H9 (cell line): ENCODE data around the gene EFNA5. TPM values are rescaled to one million over a fixed set of nuclear protein-coding genes. Genes with fewer than 3 reads are reported as not detected.

Source experiments
- DNase-seq: peaks from one replicate; pipeline ENCODE4 v3.0.0-alpha.2; 2017
- H2AFZ ChIP-seq: one replicate; pipeline ENCODE4 v1.6.1; 2013; ENCODE audit warnings: mild to moderate bottlenecking, low read length, control low read depth, moderate library complexity
- H2AK5ac ChIP-seq: 2 replicates; pipeline ENCODE4 v1.6.1; 2013; ENCODE audit warnings: low read length, control low read depth, mixed read lengths; ENCODE audit not compliant: insufficient read length
- H2BK120ac ChIP-seq: one replicate; pipeline ENCODE4 v1.6.1; 2013; ENCODE audit warnings: low read depth, mild to moderate bottlenecking, low read length, control low read depth, inconsistent platforms; ENCODE audit not compliant: poor library complexity, severe bottlenecking
- H2BK12ac ChIP-seq: 2 replicates; pipeline ENCODE4 v1.6.1; 2013; ENCODE audit warnings: low read length, control low read depth, mixed read lengths, low read depth; ENCODE audit not compliant: insufficient read length
- H2BK15ac ChIP-seq: 2 replicates; pipeline ENCODE4 v1.6.1; 2013; ENCODE audit warnings: low read depth, low read length, control low read depth
- H2BK20ac ChIP-seq: one replicate; pipeline ENCODE4 v1.6.1; 2013; ENCODE audit warnings: low read depth, mild to moderate bottlenecking, low read length, control low read depth, inconsistent platforms; ENCODE audit not compliant: poor library complexity, severe bottlenecking
- H2BK5ac ChIP-seq: 2 replicates; pipeline ENCODE4 v1.6.1; 2013; ENCODE audit warnings: low read length, control low read depth, mixed read lengths; ENCODE audit not compliant: insufficient read length
- H3K14ac ChIP-seq: 2 replicates; pipeline ENCODE4 v1.6.1; 2013; ENCODE audit warnings: low read length, control low read depth; ENCODE audit not compliant: insufficient read depth
- H3K18ac ChIP-seq: 2 replicates; pipeline ENCODE4 v1.6.1; 2013; ENCODE audit warnings: low read depth, mild to moderate bottlenecking, mixed read lengths, low read length, control low read depth; ENCODE audit not compliant: insufficient read length
- H3K23ac ChIP-seq: 2 replicates; pipeline ENCODE4 v1.6.1; 2013; ENCODE audit warnings: low read length, control low read depth, mixed read lengths, low read depth; ENCODE audit not compliant: insufficient read length
- H3K23me2 ChIP-seq: 2 replicates; pipeline ENCODE4 v1.6.1; 2013; ENCODE audit warnings: low read depth, mild to moderate bottlenecking, mixed read lengths, low read length, control low read depth; ENCODE audit not compliant: insufficient read length, poor library complexity, severe bottlenecking
- H3K27ac ChIP-seq: 2 replicates; pipeline ENCODE4 v1.5.1; 2013; ENCODE audit warnings: low read length, control low read depth, mixed read lengths, low read depth; ENCODE audit not compliant: insufficient read length
- H3K27me3 ChIP-seq: 2 replicates; pipeline ENCODE4 v1.6.1; 2013; ENCODE audit warnings: low read length, control low read depth, inconsistent platforms; ENCODE audit not compliant: insufficient read depth
- H3K4ac ChIP-seq: 2 replicates; pipeline ENCODE4 v1.6.1; 2013; ENCODE audit warnings: low read depth, mild to moderate bottlenecking, control low read depth, inconsistent platforms, low read length, moderate library complexity
- H3K4me1 ChIP-seq: 2 replicates; pipeline ENCODE4 v1.6.1; 2013; ENCODE audit warnings: low read length, control low read depth, inconsistent platforms; ENCODE audit not compliant: insufficient read depth
- H3K4me2 ChIP-seq: 2 replicates; pipeline ENCODE4 v1.6.1; 2013; ENCODE audit warnings: low read length, control low read depth, mixed read lengths; ENCODE audit not compliant: insufficient read length, insufficient read depth
- H3K56ac ChIP-seq: 2 replicates; pipeline ENCODE4 v1.6.1; 2013; ENCODE audit warnings: low read depth, mild to moderate bottlenecking, mixed read lengths, low read length, control low read depth; ENCODE audit not compliant: insufficient read length
- H3K79me1 ChIP-seq: 2 replicates; pipeline ENCODE4 v1.6.1; 2013; ENCODE audit warnings: low read depth, mild to moderate bottlenecking, moderate library complexity, low read length, control low read depth, inconsistent platforms; ENCODE audit not compliant: insufficient read depth, poor library complexity, severe bottlenecking
- H3K79me2 ChIP-seq: 2 replicates; pipeline ENCODE4 v1.6.1; 2013; ENCODE audit warnings: low read length, control low read depth, inconsistent platforms; ENCODE audit not compliant: insufficient read depth
- H3K9ac ChIP-seq: 2 replicates; pipeline ENCODE4 v1.6.1; 2013; ENCODE audit warnings: low read length, control low read depth, mixed read lengths; ENCODE audit not compliant: insufficient read length; ENCODE audit errors: extremely low read depth
- H3K9me3 ChIP-seq: one replicate; pipeline ENCODE4 v1.6.1; 2013; ENCODE audit warnings: low read depth, low read length, inconsistent platforms; ENCODE audit not compliant: control insufficient read depth
- H3T11ph ChIP-seq: one replicate; pipeline ENCODE4 v1.6.1; 2013; ENCODE audit warnings: mild to moderate bottlenecking, low read length, control low read depth, inconsistent platforms
- H4K20me1 ChIP-seq: one replicate; pipeline ENCODE4 v1.6.1; 2013; ENCODE audit not compliant: control insufficient read depth, insufficient read length, insufficient read depth
- H4K5ac ChIP-seq: 2 replicates; pipeline ENCODE4 v1.6.1; 2013; ENCODE audit warnings: low read depth, mild to moderate bottlenecking, mixed read lengths, low read length, control low read depth; ENCODE audit not compliant: insufficient read length
- H4K8ac ChIP-seq: replicated peaks from 2 replicates; pipeline ENCODE4 v1.6.1; 2013; ENCODE audit warnings: low read length, control low read depth, mixed read lengths, low read depth; ENCODE audit not compliant: insufficient read length
- H4K91ac ChIP-seq: 2 replicates; pipeline ENCODE4 v1.6.1; 2013; ENCODE audit warnings: low read depth, mild to moderate bottlenecking, moderate library complexity, mixed read lengths, low read length, control low read depth; ENCODE audit not compliant: insufficient read length
- H3K27ac Mint-ChIP-seq, 3 experiments: 2 replicates in 2 of 3; 3 replicates in 1 of 3; pipeline ENCODE4 v1.8.0; 2020 to 2021; ENCODE audit warnings: mixed read lengths in 3 of 3, mild to moderate bottlenecking in 1 of 3, moderate library complexity in 1 of 3
- H3K27me3 Mint-ChIP-seq: 2 replicates; pipeline ENCODE4 v1.8.0; 2021; ENCODE audit warnings: low read depth, mild to moderate bottlenecking, moderate library complexity, mixed read lengths
- H3K36me3 Mint-ChIP-seq, 3 experiments: 2 replicates in 2 of 3; 3 replicates in 1 of 3; pipeline ENCODE4 v1.8.0; 2020 to 2021; ENCODE audit warnings: low read depth in 3 of 3, mixed read lengths in 3 of 3; ENCODE audit not compliant: insufficient read depth in 1 of 3
- H3K4me1 Mint-ChIP-seq, 2 experiments: 2 replicates each; pipeline ENCODE4 v1.8.0; 2020; ENCODE audit warnings: mixed read lengths in 2 of 2
- H3K4me3 Mint-ChIP-seq, 2 experiments: 2 replicates in 1 of 2; 3 replicates in 1 of 2; pipeline ENCODE4 v1.8.0; 2020 to 2021; ENCODE audit warnings: mild to moderate bottlenecking in 2 of 2, mixed read lengths in 2 of 2, moderate library complexity in 1 of 2
- H3K9me3 Mint-ChIP-seq, 2 experiments: 2 replicates in 1 of 2; 3 replicates in 1 of 2; pipeline ENCODE4 v1.8.0; 2020; ENCODE audit warnings: mild to moderate bottlenecking in 2 of 2, mixed read lengths in 2 of 2, moderate library complexity in 1 of 2
- CTCF ChIP-seq: fragments of 200-600 bp; sonication (generic); conservative IDR thresholded peaks from 3 replicates; pipeline ENCODE4 v1.8.0; 2021; ENCODE audit warnings: antibody characterized with exemption, mild to moderate bottlenecking
- WGBS: extraction: QIAGEN DNeasy Blood & Tissue Kit; methylation state at CpG from one replicate; pipeline ENCODE4 v1.1.7; 2013; ENCODE audit warnings: missing lambda C conversion rate, low lambda C conversion rate, mixed read lengths; ENCODE audit not compliant: insufficient read length; ENCODE audit errors: extremely low coverage; 5-methylcytosine and 5-hydroxymethylcytosine counted together
- total RNA-seq: library from RNA; stranded (reverse); gene quantifications from 2 replicates; pipeline ENCODE4 v1.2.1, GENCODE V29; 2021

The EFNA5 gene
- total RNA-seq, 1 experiment from 2014 or later: 20.4 TPM

- Histone ChIP-seq H2BK120ac (no peak overlapping the region), H2AFZ (no peak overlapping the region), H3K14ac (no peak overlapping the region), H3K9me3 (no peaks in the 10 kb centered on the region), H3K4me1 (peaks cover 14% of the 10 kb centered on the region; the same call in 1 of the 2 replicates), H3K56ac (no peak overlapping the region), H2BK12ac (no peak overlapping the region), H3K23ac (no peak overlapping the region), H3K23me2 (no peaks in the 10 kb centered on the region), H3K4me2 (no peak overlapping the region), H3K27me3 (no peaks in the 10 kb centered on the region), H3K4ac (no peak overlapping the region), H3T11ph (no peak overlapping the region), H3K27ac (no peak overlapping the region), H3K9ac (no peak overlapping the region), H3K18ac (no peak overlapping the region), H4K5ac (no peak overlapping the region), H2BK5ac (no peak overlapping the region), H4K8ac (no peak overlapping the region), H3K79me2 (no peaks in the 10 kb centered on the region), H4K20me1 (no peaks in the 10 kb centered on the region), H2BK15ac (no peak overlapping the region), H2AK5ac (no peak overlapping the region), H4K91ac (no peak overlapping the region), H2BK20ac (no peak overlapping the region), H3K79me1 (no peaks in the 10 kb centered on the region)
- H3K9me3 Mint-ChIP-seq: no peaks in the 10 kb centered on the region
- peak overlapping the region; percentile 8 to 10 (median 10); a peak in 4 of 7 replicates for H3K27ac Mint-ChIP-seq
- no CpG with 5 or more reads among the region's 3 CpGs for WGBS
- no peak for TF ChIP-seq CTCF
- H3K36me3 Mint-ChIP-seq: peaks cover 0 to 4% (median 0%) of the 10 kb centered on the region in 3 experiments; a peak in 1 of 7 replicates
- no peak for DNase-seq
- no peaks in the 10 kb centered on the region for H3K27me3 Mint-ChIP-seq
- H3K4me1 Mint-ChIP-seq: peaks cover 76 to 82% of the 10 kb centered on the region in 2 experiments
- no peak overlapping the region for H3K4me3 Mint-ChIP-seq
Observed at GRCh38 chr5:107459605-107460004, 211.1 kb downstream of the EFNA5 start.
